ENCODE data around the gene SLC38A1. TPM values are rescaled to one million over a fixed set of nuclear protein-coding genes. Genes with fewer than 3 reads are reported as not detected.

Gene SLC38A1
- total RNA-seq, 1 donor from 2014 or later, result 44.7 TPM

DNA sequence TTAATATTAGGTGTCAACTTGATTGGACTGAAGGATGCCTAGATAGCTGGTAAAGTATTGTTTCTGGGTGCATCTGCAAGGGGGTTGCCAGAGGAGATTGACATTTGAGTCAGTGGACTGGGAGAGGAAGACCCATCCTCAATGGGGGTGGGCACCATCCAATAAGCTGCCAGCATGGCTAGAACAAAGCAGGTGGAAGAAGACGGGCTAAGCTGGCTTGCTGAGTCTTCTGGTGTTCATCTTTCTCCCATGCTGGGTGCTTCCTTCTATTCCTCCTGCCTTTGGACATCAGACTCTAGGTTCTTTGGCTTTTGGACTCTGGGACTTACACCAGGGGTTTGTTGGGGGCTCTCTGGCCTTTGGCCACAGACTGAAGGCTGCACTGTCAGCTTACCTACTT lies 87.4 kb downstream of the SLC38A1 start:
- Histone ChIP-seq H3K9me3 (no peaks in the 10 kb centered on the region), H3K36me3 (no peaks in the 10 kb centered on the region), H3K27ac (no peak overlapping the region), H3K4me3 (no peak overlapping the region), H3K27me3 (no peaks in the 10 kb centered on the region), H3K4me1 (no peaks in the 10 kb centered on the region)
- DNase-seq (ENCODE audit: extremely low spot score in 2 of 2), result no peak
- intact Hi-C loops (cut with DNase I), result no loop called here
- TF ChIP-seq POLR2A (IDR thresholded peaks at IDR 0.05) (no peak), POLR2AphosphoS5 (IDR thresholded peaks at IDR 0.05; ENCODE audit: insufficient read depth in 1 of 2, low read depth in 1 of 2) (no peak)
- TF ChIP-seq, protein P1, sequence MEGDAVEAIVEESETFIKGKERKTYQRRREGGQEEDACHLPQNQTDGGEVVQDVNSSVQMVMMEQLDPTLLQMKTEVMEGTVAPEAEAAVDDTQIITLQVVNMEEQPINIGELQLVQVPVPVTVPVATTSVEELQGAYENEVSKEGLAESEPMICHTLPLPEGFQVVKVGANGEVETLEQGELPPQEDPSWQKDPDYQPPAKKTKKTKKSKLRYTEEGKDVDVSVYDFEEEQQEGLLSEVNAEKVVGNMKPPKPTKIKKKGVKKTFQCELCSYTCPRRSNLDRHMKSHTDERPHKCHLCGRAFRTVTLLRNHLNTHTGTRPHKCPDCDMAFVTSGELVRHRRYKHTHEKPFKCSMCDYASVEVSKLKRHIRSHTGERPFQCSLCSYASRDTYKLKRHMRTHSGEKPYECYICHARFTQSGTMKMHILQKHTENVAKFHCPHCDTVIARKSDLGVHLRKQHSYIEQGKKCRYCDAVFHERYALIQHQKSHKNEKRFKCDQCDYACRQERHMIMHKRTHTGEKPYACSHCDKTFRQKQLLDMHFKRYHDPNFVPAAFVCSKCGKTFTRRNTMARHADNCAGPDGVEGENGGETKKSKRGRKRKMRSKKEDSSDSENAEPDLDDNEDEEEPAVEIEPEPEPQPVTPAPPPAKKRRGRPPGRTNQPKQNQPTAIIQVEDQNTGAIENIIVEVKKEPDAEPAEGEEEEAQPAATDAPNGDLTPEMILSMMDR (IDR thresholded peaks at IDR 0.05), result no peak

DNA sequence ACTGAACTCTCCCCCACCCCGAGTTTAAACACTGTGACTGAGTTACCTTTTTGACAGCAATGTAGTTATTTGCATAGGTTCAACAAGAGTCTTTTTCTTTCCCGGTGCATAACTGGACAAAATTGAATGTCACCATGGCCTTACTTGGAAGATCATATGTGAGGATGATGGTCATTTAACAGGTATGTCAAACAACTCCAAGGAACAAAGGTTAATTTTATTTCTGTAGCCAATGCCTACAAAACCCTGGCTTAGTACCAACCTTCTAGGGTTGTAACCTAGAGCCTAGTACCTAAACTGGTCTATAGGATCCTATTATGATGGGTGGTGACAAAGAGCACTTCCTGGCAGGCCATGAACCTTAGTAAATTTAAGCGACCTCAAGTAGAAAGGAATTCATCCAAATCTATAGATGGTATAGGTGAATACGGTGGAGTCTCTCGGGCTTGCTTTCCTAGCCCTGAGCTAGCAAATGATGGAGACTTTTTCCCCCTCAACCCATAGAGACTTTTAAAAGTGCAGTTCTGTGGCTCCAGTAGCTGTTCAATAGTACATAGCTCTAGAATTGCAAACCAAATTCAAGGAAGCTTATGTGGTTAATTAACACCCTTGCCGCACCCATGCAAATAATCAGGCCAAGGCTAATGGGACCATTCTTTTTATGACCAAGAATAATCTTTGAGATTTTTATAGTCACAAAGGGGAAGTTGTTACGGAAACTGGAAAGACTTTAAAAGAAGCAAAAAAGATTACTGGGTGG lies 89.0 kb downstream of the SLC38A1 start:
- no peak for DNase-seq (ENCODE audit: extremely low spot score in 2 of 2)
- TF ChIP-seq, protein P1 (IDR thresholded peaks at IDR 0.05), result no peak
- TF ChIP-seq POLR2A (IDR thresholded peaks at IDR 0.05), result no peak
- TF ChIP-seq POLR2AphosphoS5 (IDR thresholded peaks at IDR 0.05; ENCODE audit: insufficient read depth in 1 of 2, low read depth in 1 of 2), result no peak
- no peak overlapping the region for H3K4me3 ChIP-seq
- H3K27me3 ChIP-seq, result no peaks in the 10 kb centered on the region
- intact Hi-C loops (cut with DNase I), result no loop called here
- H3K4me1 ChIP-seq, result no peaks in the 10 kb centered on the region
- no peaks in the 10 kb centered on the region for H3K9me3 ChIP-seq
- H3K27ac ChIP-seq, result no peak overlapping the region
- H3K36me3 ChIP-seq, result no peaks in the 10 kb centered on the region

DNA sequence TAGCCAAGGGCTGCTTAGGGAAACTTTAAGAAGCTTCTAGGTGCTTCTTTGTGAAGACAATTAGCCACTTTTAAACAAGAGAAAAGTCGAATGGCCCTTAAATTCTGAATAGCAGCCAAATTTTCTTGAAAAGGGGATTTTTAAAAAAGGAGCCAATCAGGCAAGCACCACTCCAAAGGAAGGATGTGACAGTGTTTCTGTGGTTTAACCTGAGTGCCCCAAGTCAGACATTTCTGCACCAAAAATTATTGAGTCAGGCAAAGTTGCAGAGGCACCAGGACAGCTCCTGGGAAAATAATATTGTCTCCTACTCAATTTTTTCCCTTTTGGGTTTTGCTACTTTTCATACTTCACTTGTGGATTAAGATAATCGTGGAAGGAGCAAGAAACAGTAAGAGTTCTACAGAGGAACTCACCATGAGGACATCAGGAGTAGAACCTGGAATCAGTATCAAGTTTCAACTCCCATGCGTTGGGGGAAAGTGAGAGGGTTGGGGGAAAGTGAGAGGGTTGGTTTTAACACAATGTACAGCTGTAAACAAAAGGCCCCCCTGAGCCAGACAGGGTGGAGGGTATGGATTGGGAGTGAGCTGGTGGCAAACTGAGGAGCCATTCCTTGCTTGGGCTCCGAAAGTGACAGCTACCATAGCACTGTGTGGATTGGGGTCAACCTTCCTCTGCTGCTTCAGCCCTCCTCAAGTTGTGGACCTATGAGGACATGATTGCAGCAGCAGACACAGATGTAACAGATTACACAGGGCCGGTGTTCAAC lies 90.8 kb downstream of the SLC38A1 start:
- DNase-seq (ENCODE audit: extremely low spot score in 2 of 2), result no peak
- Histone ChIP-seq H3K27me3 (no peaks in the 10 kb centered on the region), H3K9me3 (no peaks in the 10 kb centered on the region), H3K4me1 (no peaks in the 10 kb centered on the region), H3K4me3 (no peak overlapping the region), H3K27ac (no peak overlapping the region), H3K36me3 (no peaks in the 10 kb centered on the region)
- TF ChIP-seq POLR2AphosphoS5 (IDR thresholded peaks at IDR 0.05; ENCODE audit: insufficient read depth in 1 of 2, low read depth in 1 of 2) (no peak), POLR2A (IDR thresholded peaks at IDR 0.05) (no peak)
- TF ChIP-seq, protein P1 (IDR thresholded peaks at IDR 0.05), result no peak
- intact Hi-C loops (cut with DNase I), result no loop called here

DNA sequence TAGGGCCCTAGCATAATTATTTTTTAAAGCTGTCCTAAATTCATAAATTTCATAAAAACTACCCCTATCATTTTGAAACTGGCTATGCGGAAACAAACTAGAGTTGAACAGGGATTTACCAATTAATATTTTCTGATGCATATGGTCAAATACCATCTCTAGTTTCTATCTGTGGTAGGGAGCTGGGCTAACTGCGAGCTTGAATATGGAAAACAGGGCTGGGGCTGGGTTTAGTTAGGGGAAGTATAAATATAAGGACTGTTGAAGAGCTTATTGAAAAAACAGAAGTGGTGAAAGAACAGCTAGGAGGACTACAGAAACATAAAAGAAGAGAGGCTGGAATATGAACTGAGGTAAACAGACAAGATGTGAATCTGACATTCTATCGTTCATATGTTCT lies 91.8 kb downstream of the SLC38A1 start:
- H3K4me3 ChIP-seq, result no peak overlapping the region
- no peak overlapping the region for H3K27ac ChIP-seq
- H3K27me3 ChIP-seq, result no peaks in the 10 kb centered on the region
- H3K36me3 ChIP-seq, result no peaks in the 10 kb centered on the region
- H3K4me1 ChIP-seq, result no peaks in the 10 kb centered on the region
- H3K9me3 ChIP-seq, result no peaks in the 10 kb centered on the region
- no peak for TF ChIP-seq POLR2A (IDR thresholded peaks at IDR 0.05)
- TF ChIP-seq, protein P1 (IDR thresholded peaks at IDR 0.05), result no peak
- TF ChIP-seq POLR2AphosphoS5 (IDR thresholded peaks at IDR 0.05; ENCODE audit: insufficient read depth in 1 of 2, low read depth in 1 of 2), result no peak
- intact Hi-C loops (cut with DNase I), result no loop called here
- no peak for DNase-seq (ENCODE audit: extremely low spot score in 2 of 2)

DNA sequence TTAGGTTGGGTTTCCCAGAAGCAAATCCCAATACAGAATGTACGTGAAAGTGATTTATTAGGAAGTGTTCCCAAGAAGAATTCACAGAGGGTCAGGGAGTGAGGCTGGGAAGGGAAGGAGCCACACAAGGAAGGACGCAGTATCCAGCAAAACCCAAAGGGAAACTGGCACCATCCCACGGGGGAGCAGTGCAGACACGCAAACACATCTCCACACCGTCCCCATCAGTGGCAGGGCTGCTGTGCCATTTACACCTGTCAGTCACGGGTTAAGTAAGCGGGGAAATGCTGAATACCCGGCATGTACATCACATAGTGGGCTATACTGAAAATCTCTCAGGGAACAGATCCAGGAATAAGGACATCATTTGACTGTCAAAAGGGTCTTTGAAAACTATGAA lies 93.9 kb downstream of the SLC38A1 start:
- Histone ChIP-seq H3K9me3 (no peaks in the 10 kb centered on the region), H3K27ac (no peak overlapping the region), H3K36me3 (no peaks in the 10 kb centered on the region), H3K4me3 (no peak overlapping the region), H3K4me1 (no peaks in the 10 kb centered on the region), H3K27me3 (no peaks in the 10 kb centered on the region)
- DNase-seq (ENCODE audit: extremely low spot score in 2 of 2), result no peak
- TF ChIP-seq, protein P1 (IDR thresholded peaks at IDR 0.05), result no peak
- no peak for TF ChIP-seq POLR2A (IDR thresholded peaks at IDR 0.05)
- no peak for TF ChIP-seq POLR2AphosphoS5 (IDR thresholded peaks at IDR 0.05; ENCODE audit: insufficient read depth in 1 of 2, low read depth in 1 of 2)
- intact Hi-C loops (cut with DNase I), result no loop called here

Measured in vagina (tissue), 2 donors.